Body of pancreas (tissue), 4 donors: Measurements from ENCODE around the gene CCDC117.

Source experiments
- CTCF ChIP-seq, 7 experiments: fragments of 450-650 bp in 4 of 7; fragments of 200-600 bp in 3 of 7; sonication (generic) in 3 of 7; IDR thresholded peaks; one replicate each; pipeline ENCODE4 v1.5.1; 2016 to 2019; ENCODE audit warnings: antibody characterized with exemption in 7 of 7
- POLR2A ChIP-seq, 3 donors: fragments of 450-650 bp; IDR thresholded peaks; one replicate each; pipeline ENCODE4 v1.6.1; 2016; ENCODE audit warnings: antibody characterized with exemption in 3 of 3, mild to moderate bottlenecking in 2 of 3

- TF ChIP-seq POLR2A (IDR thresholded peaks at IDR 0.05) (no peak), CTCF (IDR thresholded peaks at IDR 0.05) (no peak)
Measured at GRCh38 chr22:28728002-28728401, 44.5 kb upstream of the CCDC117 start.
